Central memory CD8-positive, alpha-beta T cell (primary cell): ENCODE measurements around the gene HGD.
"Not testable (repeated sequence)": the region's sequence is repeated elsewhere in the genome, so short reads cannot be mapped to it uniquely, and the experiment has no call there.

ENCODE experiments used
- ATAC-seq: fragments of 150-1000 bp; cut with Tn5 transposase; replicated peaks from 2 replicates; pipeline ENCODE4 v1.10.0; 2022; ENCODE audit warnings: mild to moderate bottlenecking, moderate FRiP score, moderate number of reproducible peaks; ENCODE audit not compliant: poor library complexity, severe bottlenecking; ENCODE audit errors: extremely low read depth
- DNase-seq, 2 donors: peaks; one replicate each; pipeline ENCODE4 v3.0.0; 2021; ENCODE audit warnings: low spot score in 2 of 2
- H3K27ac Mint-ChIP-seq: one replicate; pipeline ENCODE4 v1.8.0; 2022; ENCODE audit warnings: low read depth, mild to moderate bottlenecking, moderate library complexity, mixed read lengths
- H3K27me3 Mint-ChIP-seq: one replicate; pipeline ENCODE4 v1.8.0; 2022; ENCODE audit warnings: mixed read lengths
- H3K36me3 Mint-ChIP-seq: one replicate; pipeline ENCODE4 v1.8.0; 2022; ENCODE audit warnings: mild to moderate bottlenecking, moderate library complexity, mixed read lengths; ENCODE audit not compliant: insufficient read depth
- H3K4me1 Mint-ChIP-seq: one replicate; pipeline ENCODE4 v1.8.0; 2022; ENCODE audit warnings: mixed read lengths
- H3K4me3 Mint-ChIP-seq: one replicate; pipeline ENCODE4 v1.8.0; 2022; ENCODE audit warnings: mild to moderate bottlenecking, moderate library complexity, mixed read lengths
- H3K9me3 Mint-ChIP-seq: one replicate; pipeline ENCODE4 v1.8.0; 2022; ENCODE audit warnings: mixed read lengths

HGD gene

GRCh38 chr3:120616745-120617144 is 65.3 kb downstream of the HGD start:
- H3K9me3 Mint-ChIP-seq, H3K36me3 Mint-ChIP-seq, H3K27ac Mint-ChIP-seq, H3K4me3 Mint-ChIP-seq, H3K4me1 Mint-ChIP-seq, DNase-seq, ATAC-seq: not testable (repeated sequence)
- H3K27me3 Mint-ChIP-seq = peaks cover 26% of the 10 kb centered on the region

DNA sequence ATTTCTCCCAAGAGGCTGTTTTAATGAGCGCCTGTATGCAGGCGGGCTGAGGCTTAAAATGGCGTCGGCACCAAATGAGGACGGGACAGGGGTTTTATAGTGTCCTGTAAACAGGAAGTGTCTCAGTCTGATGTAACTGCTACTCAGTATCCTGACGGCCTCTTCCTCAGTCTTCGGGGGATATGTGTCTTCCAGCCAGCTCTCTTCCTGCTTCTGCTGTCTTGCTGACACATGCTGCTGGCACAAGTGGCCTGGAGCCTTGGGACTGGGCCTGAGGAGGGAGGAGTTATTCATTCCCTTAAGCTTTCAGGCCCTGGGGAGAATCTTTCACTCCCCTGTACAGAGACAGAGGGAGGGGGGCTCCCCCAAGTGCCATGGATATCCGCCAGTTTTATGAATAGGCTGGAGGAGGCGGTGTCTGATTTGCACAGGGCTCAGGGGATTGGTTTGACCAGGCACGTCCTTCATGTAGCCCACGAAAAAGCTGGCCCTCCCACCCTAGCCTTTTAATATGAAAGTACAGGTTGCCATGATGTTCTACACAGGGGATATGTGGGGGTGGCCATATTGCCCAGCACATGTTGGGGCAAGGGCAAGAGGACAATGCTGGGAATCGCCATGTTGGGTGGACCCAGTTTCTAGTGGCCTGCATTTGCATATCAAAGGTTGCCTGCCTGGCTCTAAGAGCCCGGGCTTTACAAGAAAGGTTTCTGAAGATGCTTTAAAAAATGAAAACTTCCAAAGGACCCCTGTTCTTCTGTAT is 66.0 kb downstream of the HGD start:
- Mint-ChIP-seq H3K36me3 (no peaks in the 10 kb centered on the region), H3K27me3 (peaks cover 33% of the 10 kb centered on the region), H3K27ac (no peak overlapping the region), H3K9me3 (no peaks in the 10 kb centered on the region), H3K4me3 (no peak overlapping the region), H3K4me1 (no peaks in the 10 kb centered on the region)
- DNase-seq (no peak), ATAC-seq (no peak)

DNA sequence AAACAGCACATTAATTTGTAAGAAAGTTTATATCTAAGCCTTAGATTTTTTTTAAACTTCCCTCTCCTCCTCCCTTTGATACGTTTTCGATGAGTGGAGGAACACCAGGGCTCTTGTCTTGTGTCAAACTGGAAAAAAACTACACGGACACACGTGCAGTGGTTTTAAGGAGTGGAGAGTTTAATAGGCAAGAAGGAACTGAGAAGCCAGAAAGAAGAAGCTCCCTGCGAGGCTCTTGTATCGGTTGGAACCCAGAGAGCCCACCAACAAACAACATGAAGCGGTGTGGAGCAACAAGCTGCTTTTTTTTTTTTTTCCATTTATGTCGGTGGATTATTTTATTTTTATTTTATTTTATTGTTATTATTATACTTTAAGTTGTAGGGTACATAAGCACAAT is 67.3 kb downstream of the HGD start:
- Mint-ChIP-seq H3K9me3 (no peaks in the 10 kb centered on the region), H3K27me3 (peaks cover 46% of the 10 kb centered on the region), H3K4me1 (no peaks in the 10 kb centered on the region), H3K36me3 (no peaks in the 10 kb centered on the region), H3K4me3 (no peak overlapping the region), H3K27ac (no peak overlapping the region)
- DNase-seq = no peak
- no peak for ATAC-seq

GRCh38 chr3:120608506-120608905 is 73.5 kb downstream of the HGD start:
- DNase-seq (no peak), ATAC-seq (no peak)
- no peak overlapping the region for H3K4me3 Mint-ChIP-seq
- H3K4me1 Mint-ChIP-seq = no peaks in the 10 kb centered on the region
- no peaks in the 10 kb centered on the region for H3K36me3 Mint-ChIP-seq
- no peak overlapping the region for H3K27ac Mint-ChIP-seq
- peaks cover 45% of the 10 kb centered on the region for H3K27me3 Mint-ChIP-seq
- no peaks in the 10 kb centered on the region for H3K9me3 Mint-ChIP-seq

- no peak overlapping the region for H3K4me3 Mint-ChIP-seq
- ATAC-seq (no peak), DNase-seq (no peak)
- H3K36me3 Mint-ChIP-seq = peaks cover 16% of the 10 kb centered on the region
- H3K27ac Mint-ChIP-seq = no peak overlapping the region
- H3K9me3 Mint-ChIP-seq = no peaks in the 10 kb centered on the region
- peaks cover 10% of the 10 kb centered on the region for H3K27me3 Mint-ChIP-seq
- H3K4me1 Mint-ChIP-seq = no peaks in the 10 kb centered on the region
Observed at GRCh38 chr3:120604784-120605183, 77.3 kb downstream of the HGD start.

GRCh38 chr3:120604382-120604781 is 77.7 kb downstream of the HGD start:
- DNase-seq (no peak), ATAC-seq (no peak)
- Mint-ChIP-seq H3K27ac (no peak overlapping the region), H3K4me3 (no peak overlapping the region), H3K4me1 (no peaks in the 10 kb centered on the region), H3K9me3 (no peaks in the 10 kb centered on the region), H3K27me3 (peaks cover 6% of the 10 kb centered on the region), H3K36me3 (peaks cover 16% of the 10 kb centered on the region)

- no peak overlapping the region for H3K4me3 Mint-ChIP-seq
- H3K4me1 Mint-ChIP-seq = no peaks in the 10 kb centered on the region
- no peak for DNase-seq
- H3K27me3 Mint-ChIP-seq = no peaks in the 10 kb centered on the region
- no peak for ATAC-seq
- peak overlapping the region; percentile 24 for H3K27ac Mint-ChIP-seq
- H3K36me3 Mint-ChIP-seq = peaks cover 16% of the 10 kb centered on the region
- no peaks in the 10 kb centered on the region for H3K9me3 Mint-ChIP-seq
Observed at GRCh38 chr3:120602682-120603081, 79.4 kb downstream of the HGD start.

GRCh38 chr3:120601554-120601953 is 80.5 kb downstream of the HGD start:
- no peak overlapping the region for H3K27ac Mint-ChIP-seq
- peaks cover 20% of the 10 kb centered on the region for H3K36me3 Mint-ChIP-seq
- no peak overlapping the region for H3K4me3 Mint-ChIP-seq
- H3K9me3 Mint-ChIP-seq = no peaks in the 10 kb centered on the region
- DNase-seq (no peak), ATAC-seq (no peak)
- no peaks in the 10 kb centered on the region for H3K27me3 Mint-ChIP-seq
- no peaks in the 10 kb centered on the region for H3K4me1 Mint-ChIP-seq

- H3K36me3 Mint-ChIP-seq = peaks cover 30% of the 10 kb centered on the region
Observed at GRCh38 chr3:120599211-120599610, 82.8 kb downstream of the HGD start.

GRCh38 chr3:120597445-120598049 is 84.5 kb downstream of the HGD start:
- Mint-ChIP-seq H3K4me3 (no peak overlapping the region), H3K27me3 (no peaks in the 10 kb centered on the region), H3K27ac (no peak overlapping the region), H3K36me3 (peaks cover 24% of the 10 kb centered on the region), H3K4me1 (peaks cover 6% of the 10 kb centered on the region), H3K9me3 (no peaks in the 10 kb centered on the region)
- no peak for ATAC-seq
- no peak for DNase-seq

More at GRCh38 chr3:120599211-120599610, 82.8 kb downstream of the HGD start:
- Mint-ChIP-seq H3K27me3 (no peaks in the 10 kb centered on the region), H3K4me3 (no peak overlapping the region), H3K4me1 (peaks cover 6% of the 10 kb centered on the region), H3K9me3 (no peaks in the 10 kb centered on the region), H3K27ac (no peak overlapping the region)
- DNase-seq (no peak), ATAC-seq (no peak)

- H3K4me3 Mint-ChIP-seq = no peak overlapping the region
- H3K27me3 Mint-ChIP-seq = no peaks in the 10 kb centered on the region
- H3K9me3 Mint-ChIP-seq = no peaks in the 10 kb centered on the region
- H3K27ac Mint-ChIP-seq = no peak overlapping the region
- peaks cover 22% of the 10 kb centered on the region for H3K36me3 Mint-ChIP-seq
- peak; percentile 8 for ATAC-seq
- DNase-seq = no peak
- peaks cover 6% of the 10 kb centered on the region for H3K4me1 Mint-ChIP-seq
Observed at GRCh38 chr3:120596853-120597223, 85.2 kb downstream of the HGD start.

- Mint-ChIP-seq H3K27ac (no peak within 1 kb of the TSS), H3K9me3 (no peaks in the 10 kb centered on the region), H3K27me3 (no peaks in the 10 kb centered on the region), H3K4me1 (peaks cover 6% of the 10 kb centered on the region), H3K36me3 (peaks cover 18% of the 10 kb centered on the region), H3K4me3 (no peak within 1 kb of the TSS)
- DNase-seq (peak; percentile 83), ATAC-seq (peak; percentile 96)
Observed at GRCh38 chr3:120596116-120596852, 85.8 kb downstream of the HGD start, which contains the start of gene NDUFB4. TSS of gene NDUFB4 (plus strand) at chr3:120596336. CDS start at chr3:120596360, 24 bp downstream.

DNA sequence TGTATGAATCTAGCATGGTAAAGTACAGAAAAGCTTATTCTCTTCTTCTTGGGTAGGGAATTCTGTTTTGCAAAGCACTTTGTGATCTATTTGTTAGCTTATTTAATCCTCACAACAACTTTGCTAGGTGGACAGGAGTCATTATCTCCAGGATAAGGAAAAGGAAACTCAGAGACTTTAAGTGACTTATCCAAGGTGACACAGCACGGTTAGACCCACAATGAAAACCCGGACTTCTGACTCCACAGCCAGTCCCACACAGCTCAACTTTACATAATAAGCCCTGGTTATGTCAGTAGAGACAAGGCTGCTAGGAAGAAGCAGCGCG is 86.3 kb downstream of the HGD start:
- Mint-ChIP-seq H3K9me3 (no peaks in the 10 kb centered on the region), H3K27ac (no peak overlapping the region), H3K4me3 (no peak overlapping the region), H3K4me1 (peaks cover 6% of the 10 kb centered on the region), H3K27me3 (no peaks in the 10 kb centered on the region), H3K36me3 (peaks cover 14% of the 10 kb centered on the region)
- ATAC-seq = no peak
- DNase-seq = no peak
